ENCODE data around the gene BEND6.
A peak's percentile ranks its signal among the peaks of the same experiment; 100 is the strongest.

BEND6 gene, protein sequence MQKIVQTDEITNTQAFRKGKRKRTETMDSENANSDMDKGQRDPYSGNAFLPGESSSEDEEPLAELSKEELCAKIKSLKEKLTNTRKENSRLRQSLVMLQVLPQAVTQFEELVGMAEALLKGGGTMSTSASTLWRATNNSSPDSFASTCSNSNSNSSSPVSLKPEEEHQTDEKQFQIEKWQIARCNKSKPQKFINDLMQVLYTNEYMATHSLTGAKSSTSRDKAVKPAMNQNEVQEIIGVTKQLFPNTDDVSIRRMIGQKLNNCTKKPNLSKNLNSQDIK

DNA sequence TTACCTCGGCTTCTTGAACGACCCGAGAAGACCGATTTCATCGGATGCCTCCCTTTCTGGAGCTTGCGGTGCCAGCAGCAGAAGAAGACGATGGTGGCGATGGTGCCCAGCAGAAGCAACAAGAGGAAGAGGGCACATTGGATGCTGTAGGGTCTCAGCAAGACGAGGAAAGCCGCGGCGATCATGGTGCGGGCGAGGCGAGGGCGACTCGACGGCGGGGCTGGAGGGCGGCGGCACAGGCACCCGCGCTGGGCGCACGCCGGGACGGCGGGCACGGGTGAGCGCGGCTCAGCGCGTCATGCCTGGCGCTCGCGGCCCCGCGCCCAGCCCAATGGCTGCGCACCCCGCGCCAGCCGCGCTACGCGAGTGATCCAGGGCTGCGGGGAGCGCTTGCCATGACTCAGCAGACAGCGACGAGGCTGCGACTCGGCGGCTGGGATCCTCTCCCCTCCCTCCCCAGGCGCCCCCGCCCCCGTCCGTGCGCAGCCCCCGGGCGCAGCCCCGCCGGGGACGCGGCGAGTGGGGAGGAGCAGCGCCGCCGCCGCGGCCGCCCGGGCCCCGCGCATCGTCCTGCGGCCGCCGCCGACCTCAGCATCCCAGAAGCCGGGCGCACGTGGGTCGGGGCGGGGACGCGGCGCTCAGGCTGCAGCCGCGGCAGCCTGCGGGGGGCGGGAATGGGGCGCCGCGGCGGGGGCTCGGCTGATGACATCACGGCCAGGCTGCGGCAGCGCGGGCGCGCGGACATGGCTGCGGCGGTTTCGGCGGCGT lies at the start of gene BEND6:
Gene BEND6 (plus strand): TSS at position 705 of the 768 bp plus-strand sequence. CDS start 26,704 bp downstream, outside the sequence.
- TF ChIP-seq, protein P1, sequence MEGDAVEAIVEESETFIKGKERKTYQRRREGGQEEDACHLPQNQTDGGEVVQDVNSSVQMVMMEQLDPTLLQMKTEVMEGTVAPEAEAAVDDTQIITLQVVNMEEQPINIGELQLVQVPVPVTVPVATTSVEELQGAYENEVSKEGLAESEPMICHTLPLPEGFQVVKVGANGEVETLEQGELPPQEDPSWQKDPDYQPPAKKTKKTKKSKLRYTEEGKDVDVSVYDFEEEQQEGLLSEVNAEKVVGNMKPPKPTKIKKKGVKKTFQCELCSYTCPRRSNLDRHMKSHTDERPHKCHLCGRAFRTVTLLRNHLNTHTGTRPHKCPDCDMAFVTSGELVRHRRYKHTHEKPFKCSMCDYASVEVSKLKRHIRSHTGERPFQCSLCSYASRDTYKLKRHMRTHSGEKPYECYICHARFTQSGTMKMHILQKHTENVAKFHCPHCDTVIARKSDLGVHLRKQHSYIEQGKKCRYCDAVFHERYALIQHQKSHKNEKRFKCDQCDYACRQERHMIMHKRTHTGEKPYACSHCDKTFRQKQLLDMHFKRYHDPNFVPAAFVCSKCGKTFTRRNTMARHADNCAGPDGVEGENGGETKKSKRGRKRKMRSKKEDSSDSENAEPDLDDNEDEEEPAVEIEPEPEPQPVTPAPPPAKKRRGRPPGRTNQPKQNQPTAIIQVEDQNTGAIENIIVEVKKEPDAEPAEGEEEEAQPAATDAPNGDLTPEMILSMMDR (IDR thresholded peaks at IDR 0.05; ENCODE audit: low read depth, low read length, missing control alignments) = no peak
- DNase-seq (ENCODE audit: extremely low read depth, low read depth) = no peak
- H3K4me3 ChIP-seq (replicated peaks; ENCODE audit: low read depth, low read length) = peak within 1 kb of the TSS; percentile 90

GRCh38 chr6:56905378-56905777 lies 49.5 kb upstream of the BEND6 start:
- H3K4me3 ChIP-seq (replicated peaks; ENCODE audit: low read depth, low read length) = no peak overlapping the region
- DNase-seq (ENCODE audit: extremely low read depth, low read depth) = no peak
- TF ChIP-seq, protein P1 (IDR thresholded peaks at IDR 0.05; ENCODE audit: low read depth, low read length, missing control alignments) = no peak

GRCh38 chr6:56906752-56907151 lies 48.2 kb upstream of the BEND6 start:
- no peak overlapping the region for H3K4me3 ChIP-seq (replicated peaks; ENCODE audit: low read depth, low read length)
- TF ChIP-seq, protein P1 (IDR thresholded peaks at IDR 0.05; ENCODE audit: low read depth, low read length, missing control alignments) = no peak
- no peak for DNase-seq (ENCODE audit: extremely low read depth, low read depth)

- TF ChIP-seq, protein P1 (IDR thresholded peaks at IDR 0.05; ENCODE audit: low read depth, low read length, missing control alignments) = no peak
- DNase-seq (ENCODE audit: extremely low read depth, low read depth) = no peak
- no peak overlapping the region for H3K4me3 ChIP-seq (replicated peaks; ENCODE audit: low read depth, low read length)
These were observed 45.6 kb upstream of the BEND6 start for GRCh38 chr6:56909115-56909907.

DNA sequence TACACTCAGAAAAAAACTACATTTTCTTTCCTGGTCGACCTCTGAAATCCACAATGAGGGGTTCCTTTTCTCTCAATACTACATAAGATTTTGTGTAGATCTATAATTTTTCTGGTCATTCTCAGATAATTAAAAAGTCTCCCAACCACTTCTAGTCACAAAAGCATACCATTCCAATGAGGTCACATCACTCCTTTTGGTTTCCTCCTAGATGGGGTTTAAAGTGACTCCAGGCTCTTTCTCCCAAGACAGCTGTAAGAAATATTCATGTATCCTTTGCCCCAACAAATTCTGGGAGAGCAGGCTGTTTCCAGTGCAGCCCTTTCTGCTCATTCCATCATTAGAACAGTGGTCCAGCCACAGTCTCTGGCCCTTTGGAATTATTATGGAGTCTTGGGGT lies 43.1 kb upstream of the BEND6 start:
- TF ChIP-seq, protein P1 (IDR thresholded peaks at IDR 0.05; ENCODE audit: low read depth, low read length, missing control alignments) = no peak
- peak; percentile 79 for DNase-seq (ENCODE audit: extremely low read depth, low read depth)
- no peak overlapping the region for H3K4me3 ChIP-seq (replicated peaks; ENCODE audit: low read depth, low read length)

DNA sequence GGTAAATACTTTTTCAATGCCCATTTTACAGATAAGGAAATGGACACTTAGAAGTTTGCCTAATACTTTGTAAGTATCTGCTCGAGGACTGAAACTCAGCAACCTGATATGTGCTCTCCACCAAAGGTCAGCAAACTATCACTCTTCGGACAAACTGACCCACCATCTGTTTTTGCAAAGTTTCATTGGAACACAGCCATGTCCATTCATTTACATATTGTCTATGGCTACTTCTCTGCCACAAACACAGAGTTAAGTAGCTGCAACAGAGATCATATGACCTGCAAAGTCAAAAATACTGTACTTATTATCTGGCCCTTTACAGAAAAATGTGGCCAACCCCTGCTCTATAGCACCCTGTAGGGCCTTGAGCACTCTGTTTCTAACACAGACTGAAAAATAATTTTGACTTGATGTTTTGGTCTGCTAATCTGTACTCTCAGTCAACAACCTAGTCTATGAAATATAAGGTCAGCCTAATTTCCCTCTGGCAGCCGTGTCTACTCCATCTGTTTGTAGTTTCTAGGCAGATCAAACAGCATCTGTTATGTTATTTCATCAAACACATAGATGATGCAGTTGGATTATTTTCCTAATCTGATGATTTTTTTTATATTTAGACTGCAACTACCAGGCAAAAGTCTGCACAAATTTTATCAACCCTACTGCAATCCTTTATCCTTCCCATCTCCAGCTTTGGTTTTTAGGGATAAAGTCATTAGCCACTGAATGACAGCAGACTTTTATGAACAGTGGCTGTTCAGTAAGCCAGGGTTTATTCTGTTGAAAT lies 41.4 kb upstream of the BEND6 start:
- H3K4me3 ChIP-seq (replicated peaks; ENCODE audit: low read depth, low read length) = no peak overlapping the region
- TF ChIP-seq, protein P1 (IDR thresholded peaks at IDR 0.05; ENCODE audit: low read depth, low read length, missing control alignments) = no peak
- DNase-seq (ENCODE audit: extremely low read depth, low read depth) = no peak

All from HFF-Myc (cell line).